Mammary epithelial cell (primary cell): ENCODE data around the gene KRTAP10-6.

Experiments used
- CTCF ChIP-seq, 2 donors: IDR thresholded peaks in 1 of 2; conservative IDR thresholded peaks in 1 of 2; 2 replicates each; pipeline ENCODE4 v1.5.1; 2011 to 2012; ENCODE audit warnings: inconsistent platforms in 2 of 2, low read length in 2 of 2, mild to moderate bottlenecking in 2 of 2, control low read depth in 1 of 2, low read depth in 1 of 2; ENCODE audit not compliant: insufficient read depth in 1 of 2; ENCODE audit errors: extremely low read depth in 1 of 2
- EZH2 ChIP-seq: IDR thresholded peaks from 2 replicates; pipeline ENCODE4 v1.6.1; 2012; ENCODE audit warnings: low read length, inconsistent platforms, borderline replicate concordance

- TF ChIP-seq CTCF (conservative IDR thresholded peaks at IDR 0.05 in 1 of 2, IDR thresholded peaks at IDR 0.05 in 1 of 2; ENCODE audit: extremely low read depth in 1 of 2, insufficient read depth in 1 of 2, low read depth in 1 of 2, low read length in 2 of 2) (no peak), EZH2 (no peak)
Observed at GRCh38 chr21:44614161-44614631, 21.9 kb upstream of the KRTAP10-6 start.
